T-helper 9 cell (primary cell): ENCODE results near the gene GPBP1L1.
"Not testable (repeated sequence)": the region's sequence is repeated elsewhere in the genome, so short reads cannot be mapped to it uniquely, and the experiment has no call there.

Experiments
- DNase-seq: peaks from one replicate; pipeline ENCODE4 v3.0.0-alpha.2; 2020

The GPBP1L1 gene

DNA sequence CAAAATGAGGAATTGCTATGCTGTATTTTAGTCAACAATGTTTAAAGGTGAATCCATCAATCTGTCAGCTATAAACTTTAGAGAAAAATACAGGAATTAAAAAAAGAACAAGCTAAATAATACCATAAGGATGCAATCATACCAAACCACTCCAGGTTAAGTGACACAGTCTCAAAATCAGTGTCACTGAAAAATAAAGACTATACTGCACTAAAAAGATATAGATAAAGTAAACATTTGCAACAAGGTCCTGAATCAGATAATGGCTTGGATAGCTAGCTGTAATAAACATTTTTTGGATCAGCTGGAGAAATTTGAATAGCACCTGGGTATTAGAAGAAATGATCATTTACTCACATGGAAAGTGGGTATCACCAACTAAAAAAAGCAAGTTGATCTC is 7.8 kb downstream of the GPBP1L1 start:
- no peak for DNase-seq

DNA sequence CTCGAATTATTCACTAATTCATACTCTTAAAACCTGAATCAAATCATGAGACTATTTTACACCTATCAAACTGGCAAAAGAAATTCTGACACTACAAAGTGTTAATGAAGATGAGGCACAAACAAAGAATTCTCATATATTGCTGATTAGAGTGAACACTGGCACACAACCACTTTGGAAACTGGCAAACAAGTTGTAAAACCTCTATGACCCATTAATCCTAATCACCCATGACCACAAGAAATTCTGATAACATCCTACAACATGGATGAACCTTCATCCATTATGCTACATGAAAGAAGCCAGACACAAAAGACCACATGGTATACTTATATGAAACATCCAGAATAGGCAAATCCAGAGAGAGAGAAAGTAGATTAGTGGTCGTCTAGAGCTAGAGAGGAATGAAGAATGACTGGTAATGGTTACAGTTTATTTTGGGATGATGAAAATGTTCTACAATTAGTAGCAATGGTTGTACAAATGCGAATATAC is 8.5 kb downstream of the GPBP1L1 start:
- no peak for DNase-seq

DNA sequence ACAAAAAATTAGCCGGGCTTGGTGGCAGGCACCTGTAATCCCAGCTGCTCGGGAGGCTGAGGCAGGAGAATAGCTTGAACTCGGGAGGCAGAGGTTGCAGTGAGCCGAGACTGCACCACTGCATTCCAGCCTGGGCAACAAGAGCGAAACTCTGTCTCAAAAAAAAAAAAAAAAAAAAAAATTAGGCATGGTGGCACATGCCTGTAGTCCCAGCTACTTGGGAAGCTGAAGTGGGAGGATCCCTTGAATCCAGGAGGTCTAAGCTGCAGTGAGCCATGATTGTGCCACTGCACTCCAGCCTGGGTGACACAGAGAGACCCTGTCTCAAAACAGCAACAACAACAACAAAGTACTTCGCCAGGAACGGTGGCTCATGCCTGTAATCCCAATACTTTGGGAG is 9.8 kb downstream of the GPBP1L1 start:
- not testable (repeated sequence) for DNase-seq

DNA sequence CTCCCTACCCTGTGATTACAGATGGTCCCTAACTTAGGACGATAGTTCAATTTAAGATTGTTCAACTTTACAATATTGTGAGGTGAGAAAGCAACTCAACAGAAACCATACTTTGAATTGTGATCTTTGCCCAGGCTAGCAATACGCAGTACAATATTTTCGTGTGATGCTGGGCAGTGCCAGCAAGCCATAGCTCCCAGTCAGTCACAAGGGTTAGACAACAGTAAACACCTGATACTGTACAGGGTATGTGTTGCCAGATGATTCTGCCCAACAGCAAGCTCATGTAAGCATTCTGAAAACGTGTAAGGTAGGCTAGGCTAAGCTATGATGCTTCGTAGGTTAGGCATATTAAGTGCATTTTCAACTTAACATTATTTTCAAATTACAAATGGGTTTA is 11.9 kb downstream of the GPBP1L1 start:
- no peak for DNase-seq

DNA sequence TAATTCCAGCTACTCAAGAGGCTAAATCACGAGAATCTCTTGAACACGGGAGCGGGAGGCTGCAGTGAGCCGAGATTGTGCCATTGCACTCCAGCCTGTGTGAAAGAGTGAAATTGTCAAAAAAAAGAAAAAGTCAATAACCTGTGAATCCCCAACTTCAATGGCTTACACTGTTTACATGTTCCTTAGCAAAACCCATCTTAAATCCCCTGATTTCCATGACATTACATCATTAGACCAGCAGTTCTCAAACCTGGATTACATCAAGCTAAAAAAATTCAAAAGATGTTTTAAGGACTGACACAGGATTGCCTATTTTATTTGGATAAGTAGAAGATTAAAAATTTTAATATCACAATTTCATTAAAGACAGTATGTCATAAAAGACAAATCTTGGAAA is 12.4 kb downstream of the GPBP1L1 start:
- DNase-seq: no peak

DNA sequence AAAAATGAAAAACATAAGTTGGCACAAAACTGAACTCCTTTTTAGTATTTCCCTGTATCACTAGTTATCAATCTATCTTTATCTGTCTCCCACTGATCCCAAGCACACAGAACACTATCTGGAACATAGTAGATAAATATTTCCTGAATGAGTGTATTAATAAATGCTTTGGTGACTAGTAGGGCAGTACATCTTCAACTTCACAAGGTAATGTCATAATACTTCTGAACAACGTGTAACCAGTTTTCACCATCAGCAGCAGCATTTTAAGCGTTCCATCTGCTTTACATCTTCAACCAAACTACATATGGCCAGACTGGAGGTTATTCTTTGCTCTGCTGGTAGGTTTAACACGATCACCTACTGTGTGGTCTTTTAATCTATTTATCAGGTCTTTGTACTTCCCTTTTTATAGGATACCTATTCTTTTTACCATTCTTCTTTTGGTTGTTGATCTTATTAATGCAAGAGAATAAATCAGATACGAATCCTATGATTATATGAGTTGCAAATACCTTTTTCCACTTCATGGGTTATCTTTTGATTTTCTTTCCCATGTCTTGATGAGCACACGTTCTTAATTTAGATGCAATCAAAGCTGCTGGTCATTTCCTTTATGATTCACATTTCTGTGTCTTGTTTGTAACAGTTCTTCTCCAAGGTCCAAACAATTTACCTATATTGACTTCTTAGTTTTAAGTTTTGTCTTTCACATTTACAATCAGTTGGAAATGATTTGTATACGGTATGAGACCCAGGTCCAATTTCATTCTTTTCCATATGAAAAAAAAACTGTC is 16.3 kb downstream of the GPBP1L1 start:
- no peak for DNase-seq

DNA sequence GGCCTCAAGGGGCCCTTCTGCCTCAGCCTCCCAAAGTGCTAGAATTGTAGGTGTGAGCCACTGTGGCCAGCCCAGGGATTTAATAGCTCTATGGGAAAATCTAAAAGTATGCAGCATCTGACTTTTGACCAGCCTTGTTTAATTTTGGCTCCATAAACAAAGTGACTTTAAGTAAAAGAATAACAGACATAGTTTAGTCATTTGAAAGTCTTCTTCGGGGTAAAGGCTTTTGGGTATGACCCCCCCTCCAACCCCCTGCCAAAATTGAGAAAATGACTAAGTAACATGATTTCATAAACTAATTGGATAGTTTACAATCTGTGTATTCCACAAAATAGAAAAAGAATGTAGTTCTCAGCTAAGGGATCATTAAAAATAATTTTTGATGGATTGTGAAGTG is 17.0 kb downstream of the GPBP1L1 start:
- no peak for DNase-seq

DNA sequence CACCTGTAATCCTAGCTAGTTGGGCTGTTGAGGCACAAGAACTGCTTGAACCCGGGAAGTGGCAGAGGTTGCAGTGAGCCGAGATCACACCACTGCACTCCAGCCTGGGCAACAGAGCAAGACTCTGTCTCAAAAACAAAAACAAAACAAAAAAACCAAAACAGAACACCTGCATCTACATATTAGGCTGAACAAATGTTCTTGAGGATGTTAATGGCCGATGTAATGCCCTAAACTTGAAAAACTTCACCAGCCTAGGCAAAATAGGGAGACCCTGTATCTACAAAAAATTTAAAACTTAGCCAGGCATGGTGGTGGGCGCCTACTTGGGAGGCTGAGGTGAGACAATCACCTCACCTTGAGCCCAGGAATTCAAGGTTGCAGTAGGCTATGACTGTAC is 17.8 kb downstream of the GPBP1L1 start:
- no peak for DNase-seq

DNA sequence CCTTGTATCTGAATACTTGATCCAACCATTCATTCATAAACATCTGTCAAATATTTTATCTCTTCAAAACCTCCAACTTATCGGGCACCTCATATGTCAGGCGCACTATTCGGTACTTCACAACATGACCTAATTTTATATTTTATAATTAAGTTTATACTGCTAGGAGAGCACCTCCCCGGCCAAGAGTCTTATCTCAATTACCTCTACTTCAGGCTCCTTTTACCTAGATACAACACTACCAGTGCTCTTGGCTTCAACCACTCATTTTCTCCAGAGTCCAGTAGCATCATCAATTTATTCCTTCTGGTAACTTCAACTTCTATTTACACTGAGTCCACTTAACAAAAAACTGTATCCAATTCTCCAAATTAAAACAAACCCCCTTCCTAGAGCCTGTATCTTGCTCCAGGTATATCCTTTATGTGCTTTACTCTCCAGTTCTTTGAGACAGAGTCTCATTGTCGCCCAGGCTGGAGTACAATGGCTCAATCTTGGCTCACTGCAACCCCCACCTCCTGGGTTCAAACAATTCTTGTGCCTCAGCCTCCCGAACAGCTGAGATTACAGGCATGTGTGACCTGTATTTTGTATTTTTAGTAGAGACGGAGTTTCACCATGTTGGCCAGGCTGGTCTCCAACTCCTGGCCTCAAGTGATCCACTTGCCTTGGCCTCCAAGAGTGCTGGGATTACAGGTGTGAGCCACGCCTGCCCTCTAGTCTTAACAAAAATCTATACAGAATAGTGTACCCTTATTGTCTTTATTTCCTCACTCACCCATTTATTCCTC is 18.8 kb downstream of the GPBP1L1 start:
- no peak for DNase-seq

DNA sequence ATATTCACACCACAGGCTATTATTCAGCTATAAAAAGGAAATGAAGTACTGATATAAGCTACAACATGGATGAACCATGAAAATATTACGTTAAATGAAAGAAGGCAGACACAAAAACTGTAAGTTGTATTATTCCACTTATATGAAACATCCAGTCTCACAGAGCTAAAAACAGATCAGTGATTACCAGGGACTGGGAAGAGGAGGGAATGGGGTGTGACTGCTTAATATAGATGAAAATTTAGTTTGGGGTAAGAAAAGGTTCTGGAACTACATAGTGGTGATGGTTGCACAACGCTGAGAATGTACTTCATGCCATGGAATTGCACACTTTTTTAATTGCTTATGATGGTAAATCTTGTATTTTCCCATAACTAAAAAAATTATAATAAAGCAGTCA is 19.5 kb downstream of the GPBP1L1 start:
- DNase-seq: no peak

DNA sequence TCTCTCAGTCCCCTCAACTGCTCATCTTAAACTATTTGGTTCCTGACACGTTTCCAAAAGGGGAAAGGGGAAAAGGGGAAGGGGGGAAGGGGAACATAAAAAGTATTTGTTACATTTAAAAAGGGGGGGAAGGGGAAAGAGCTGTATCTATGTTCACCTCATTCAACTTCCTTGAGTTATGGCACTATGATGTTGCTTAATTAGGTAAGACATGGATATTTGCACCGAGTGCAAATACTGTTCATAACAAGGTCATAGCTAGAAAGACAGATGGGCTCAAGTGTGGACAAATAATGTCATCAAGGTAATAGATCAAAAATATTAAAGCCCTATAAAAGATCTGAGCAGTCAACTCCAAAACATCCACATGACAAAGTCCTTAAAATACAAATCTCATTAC is 26.0 kb downstream of the GPBP1L1 start:
- DNase-seq: no peak

DNA sequence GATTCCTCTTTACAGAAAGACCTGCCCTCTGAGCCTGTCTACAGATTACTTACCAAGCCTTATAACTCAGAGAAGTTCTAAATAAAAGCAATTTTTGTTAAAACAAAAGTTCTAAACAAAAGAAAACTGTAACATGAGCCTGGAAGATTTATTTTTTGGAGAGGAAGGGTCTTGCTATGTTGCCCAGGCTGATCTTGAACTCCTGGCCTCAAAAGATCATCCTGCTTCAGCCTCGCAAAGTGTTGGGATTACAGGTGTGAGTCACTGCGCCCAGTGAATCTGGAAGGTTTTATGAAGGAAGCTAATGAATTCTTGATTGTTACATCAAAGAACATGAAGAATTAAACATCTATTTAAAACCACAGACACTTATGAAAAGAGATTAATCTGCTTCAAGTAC is 27.1 kb downstream of the GPBP1L1 start:
- DNase-seq: no peak

DNA sequence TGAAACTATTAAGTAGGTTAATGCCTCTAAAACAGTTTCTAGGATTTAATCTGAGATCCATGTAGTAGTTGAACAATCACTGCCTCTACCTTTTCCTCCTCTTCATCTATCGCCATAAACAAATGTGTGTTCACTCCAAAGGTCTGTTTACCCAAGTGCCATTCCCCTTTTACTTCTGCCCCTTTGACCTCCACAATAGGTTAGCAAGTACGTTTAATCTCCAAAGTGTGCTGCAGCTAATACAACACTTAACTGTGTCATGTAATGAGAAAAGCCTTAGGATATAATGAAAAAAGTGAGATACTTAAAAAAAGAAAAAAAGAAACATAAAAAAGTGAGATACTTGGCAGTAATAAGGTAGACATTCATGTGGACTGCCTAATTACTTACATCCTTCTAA is 28.2 kb downstream of the GPBP1L1 start:
- DNase-seq: no peak

DNA sequence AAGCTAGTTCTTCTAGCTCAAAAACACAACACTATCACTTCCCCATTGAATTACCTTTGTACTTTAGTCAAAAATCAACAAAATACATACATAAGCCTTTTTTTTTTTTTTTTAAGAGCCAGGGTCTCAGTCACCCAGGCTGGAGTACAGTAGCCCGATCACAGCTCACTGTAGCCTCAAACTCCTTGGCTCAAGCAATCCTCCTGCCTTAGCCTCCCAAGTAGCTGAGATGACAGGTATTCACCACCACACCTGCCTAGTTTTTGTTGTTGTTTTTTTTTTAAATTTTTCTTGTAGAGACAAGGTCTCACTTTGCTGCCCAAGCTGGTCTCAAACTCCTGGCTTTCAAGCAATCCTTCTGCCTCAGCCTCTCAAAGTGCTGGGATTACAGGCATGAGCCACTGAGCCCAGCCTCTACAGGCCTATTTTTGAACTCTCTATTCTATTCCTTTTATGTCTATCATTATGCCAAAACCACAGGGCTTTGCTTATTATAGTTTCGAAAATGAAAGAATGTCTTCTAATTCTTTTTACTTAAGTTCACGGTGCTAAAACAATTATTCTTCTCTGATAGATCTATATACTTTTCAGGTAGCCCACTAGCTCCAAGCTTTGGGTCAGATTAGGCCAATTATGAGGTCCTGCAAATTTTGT is 29.6 kb downstream of the GPBP1L1 start:
- DNase-seq: no peak

DNA sequence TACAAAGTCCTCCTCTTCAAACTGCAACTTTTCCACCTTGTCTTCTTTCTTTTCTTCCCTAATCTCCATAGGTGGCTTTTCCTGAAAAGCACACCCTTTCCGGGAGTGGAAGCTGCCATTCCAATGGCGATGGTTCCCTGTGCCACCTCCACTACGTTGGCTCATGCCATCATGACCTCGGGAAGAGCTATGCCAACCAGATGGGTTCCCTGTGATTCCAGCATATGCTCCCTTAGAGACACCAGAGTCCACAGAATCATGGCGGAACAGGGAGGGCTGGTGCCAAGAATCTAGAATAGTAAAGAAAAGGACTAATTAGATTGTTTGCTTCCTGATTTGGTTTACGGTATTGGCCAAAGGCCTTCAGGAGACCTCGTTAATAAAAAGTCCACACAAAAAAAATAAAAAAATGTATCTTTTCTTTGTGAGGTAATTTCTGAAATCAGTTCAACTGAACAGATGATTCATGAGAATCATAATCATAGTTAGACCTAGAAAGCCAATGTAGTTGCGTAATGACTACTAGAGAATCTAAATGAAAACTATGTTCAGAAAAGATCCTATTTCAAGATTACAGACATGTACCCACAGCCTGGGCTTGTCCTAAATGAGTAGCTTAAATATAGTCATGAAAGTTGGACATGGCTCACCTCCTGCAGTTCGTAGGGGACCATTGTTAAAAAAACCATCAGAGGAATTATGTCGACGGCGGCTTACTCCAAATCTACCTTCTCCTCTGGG is 31.6 kb downstream of the GPBP1L1 start:
- DNase-seq: no peak

DNA sequence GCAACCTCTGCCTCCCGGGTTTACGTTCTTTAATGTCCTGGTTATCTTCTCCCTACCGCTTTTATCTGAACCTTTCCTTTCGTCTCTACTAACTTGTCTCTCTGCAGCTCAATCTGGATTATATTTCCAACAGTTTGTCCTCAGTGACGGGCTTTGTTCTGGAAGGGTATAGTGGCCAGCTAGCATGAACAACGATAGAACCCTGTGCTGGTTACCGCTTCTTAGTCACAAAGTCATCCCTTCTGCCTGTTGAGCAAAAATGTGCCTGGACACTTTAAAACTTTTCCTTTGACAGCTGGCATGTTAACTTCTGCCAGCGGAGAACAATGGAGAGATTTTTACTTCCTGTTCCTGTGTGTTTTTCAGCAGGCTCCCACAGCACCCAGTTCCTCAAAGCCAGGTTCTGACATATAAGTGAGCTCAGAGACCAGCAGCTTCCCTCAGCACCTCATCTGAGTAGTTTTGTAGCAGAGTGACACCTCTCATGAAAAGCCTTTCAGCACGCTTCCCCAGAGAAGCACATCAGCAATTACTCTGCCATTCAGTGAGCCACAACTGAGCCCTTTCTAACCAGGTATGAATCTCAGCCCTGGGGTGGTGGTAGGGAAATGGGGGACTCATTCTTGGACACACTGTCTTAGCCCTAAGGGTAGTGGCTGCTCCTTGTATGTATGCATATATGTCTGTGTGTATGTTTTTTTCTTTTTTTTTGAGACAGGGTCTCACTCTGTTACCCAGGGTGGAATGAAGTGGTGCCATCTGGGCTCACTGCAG is 38.9 kb downstream of the GPBP1L1 start:
- no peak for DNase-seq

DNA sequence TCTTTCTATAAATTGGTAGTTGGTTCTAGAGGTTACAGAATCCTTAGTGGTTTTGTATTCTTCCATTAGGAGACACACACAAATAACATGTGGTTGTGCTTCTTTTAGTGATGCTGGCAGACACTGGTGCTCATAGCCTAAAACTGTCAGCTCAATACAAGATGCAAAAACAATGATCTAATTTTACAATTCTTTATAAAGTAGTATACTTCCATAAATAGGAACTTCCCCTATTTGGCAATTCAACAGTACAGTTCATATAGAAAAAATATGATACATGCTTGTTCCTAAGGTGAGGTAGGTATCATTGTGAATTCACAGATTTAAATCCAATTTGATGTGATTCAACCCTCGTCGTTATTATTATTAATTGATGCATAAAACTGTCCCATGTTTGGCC is 41.7 kb downstream of the GPBP1L1 start:
- DNase-seq: no peak

DNA sequence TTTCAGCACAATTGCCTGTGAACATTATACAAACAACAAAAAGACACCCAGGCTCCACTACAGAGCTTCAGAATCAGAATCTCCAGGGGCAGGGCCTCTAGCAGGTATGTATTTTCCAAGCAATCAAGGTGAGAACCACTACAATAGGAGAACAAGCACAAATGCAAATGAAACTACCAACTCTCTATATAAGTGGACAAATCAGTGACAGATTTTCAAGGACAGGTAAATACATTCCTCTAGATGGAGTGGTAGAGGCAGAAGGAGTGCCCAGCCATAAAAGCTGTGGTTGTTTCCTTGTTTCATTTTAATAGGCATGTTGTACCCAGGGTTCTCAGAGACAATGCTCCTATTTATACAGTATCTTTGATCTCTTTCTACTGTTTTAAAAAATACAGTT is 42.4 kb downstream of the GPBP1L1 start:
- no peak for DNase-seq

DNA sequence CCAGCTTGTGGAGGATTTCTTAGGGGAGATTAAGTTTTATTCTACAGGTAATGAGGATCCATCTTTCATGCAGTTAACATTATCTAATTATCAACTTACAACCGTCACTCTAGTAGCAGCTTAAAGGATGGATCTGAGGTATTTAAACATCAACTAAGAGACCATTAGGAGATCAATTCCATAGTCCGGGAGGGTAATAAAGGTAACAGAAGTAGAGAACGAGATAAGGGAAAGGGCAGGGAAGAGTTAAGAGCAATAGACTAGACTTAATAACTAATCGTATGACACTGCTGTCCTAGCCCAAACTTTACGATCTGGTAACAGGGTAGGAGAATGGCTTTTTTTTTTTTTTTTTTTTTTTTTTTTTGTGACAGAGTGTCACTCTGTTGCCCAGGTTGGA is 43.0 kb downstream of the GPBP1L1 start:
- DNase-seq: no peak

DNA sequence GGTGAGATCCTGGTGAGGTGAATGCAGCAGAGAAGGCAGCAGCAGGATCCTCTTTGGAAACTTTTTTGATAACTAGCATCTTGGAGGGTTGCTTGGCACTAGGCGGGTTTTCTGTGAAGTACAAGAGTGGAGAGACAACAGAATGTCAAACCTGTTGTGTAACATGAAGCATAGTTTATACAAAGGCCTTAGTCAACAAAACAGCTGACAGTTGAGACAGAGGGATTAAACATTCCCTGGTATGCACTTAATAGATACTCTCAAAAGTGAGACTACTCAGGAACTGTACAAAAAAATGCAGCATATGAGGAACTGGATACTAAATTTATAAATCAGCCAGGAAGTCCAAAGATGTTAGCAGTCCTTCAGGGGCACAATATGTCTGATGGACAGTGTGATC is 46.0 kb downstream of the GPBP1L1 start:
- no peak for DNase-seq

DNA sequence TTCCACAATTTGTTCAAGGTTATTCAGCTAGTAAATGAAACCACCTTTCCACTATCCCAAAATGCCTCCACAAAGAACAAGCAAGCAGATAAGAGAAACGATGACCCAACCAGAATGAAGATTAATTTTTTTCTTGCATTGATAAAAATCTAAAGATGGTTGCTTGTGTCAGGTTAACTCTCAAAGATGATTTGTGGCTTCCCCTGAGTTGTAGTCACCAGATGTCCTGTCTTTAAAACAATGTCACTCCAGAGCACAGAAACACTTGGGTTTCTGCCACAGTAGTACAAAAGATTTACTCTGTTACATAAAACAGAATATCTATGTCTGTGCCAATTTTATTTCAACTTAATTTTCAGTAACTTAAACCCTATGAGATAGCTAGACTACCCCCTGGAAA is 51.1 kb downstream of the GPBP1L1 start:
- no peak for DNase-seq

DNA sequence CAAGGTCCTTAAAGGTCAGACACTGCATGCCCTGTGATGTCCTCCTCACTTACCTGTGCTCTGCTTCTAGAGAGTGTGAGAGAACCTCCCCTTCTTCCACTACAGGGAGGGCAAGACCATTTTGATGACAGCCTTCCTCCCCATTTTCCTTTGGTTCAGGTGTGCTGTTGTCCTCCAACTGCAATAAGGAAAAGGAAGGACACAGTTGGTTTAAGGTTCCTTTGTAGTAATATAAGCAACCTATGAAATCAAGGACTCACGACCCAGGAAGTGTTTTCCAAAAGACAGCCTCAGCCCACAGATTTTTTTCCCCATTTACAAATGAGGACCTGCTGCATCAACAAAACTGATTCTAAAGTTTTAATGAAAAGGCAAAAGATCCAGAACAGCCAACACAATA is 55.9 kb downstream of the GPBP1L1 start:
- no peak for DNase-seq
